NCI-H146 treated with DMSO at 0.1 percent for 48 hours (cell line): ENCODE results near the gene RNF217.

Experiments
- DNase-seq: peaks from one replicate; lab custom pipeline; 2025; ENCODE audit not compliant: unreplicated experiment; lab: John Stamatoyannopoulos, UW

The RNF217 gene

DNA sequence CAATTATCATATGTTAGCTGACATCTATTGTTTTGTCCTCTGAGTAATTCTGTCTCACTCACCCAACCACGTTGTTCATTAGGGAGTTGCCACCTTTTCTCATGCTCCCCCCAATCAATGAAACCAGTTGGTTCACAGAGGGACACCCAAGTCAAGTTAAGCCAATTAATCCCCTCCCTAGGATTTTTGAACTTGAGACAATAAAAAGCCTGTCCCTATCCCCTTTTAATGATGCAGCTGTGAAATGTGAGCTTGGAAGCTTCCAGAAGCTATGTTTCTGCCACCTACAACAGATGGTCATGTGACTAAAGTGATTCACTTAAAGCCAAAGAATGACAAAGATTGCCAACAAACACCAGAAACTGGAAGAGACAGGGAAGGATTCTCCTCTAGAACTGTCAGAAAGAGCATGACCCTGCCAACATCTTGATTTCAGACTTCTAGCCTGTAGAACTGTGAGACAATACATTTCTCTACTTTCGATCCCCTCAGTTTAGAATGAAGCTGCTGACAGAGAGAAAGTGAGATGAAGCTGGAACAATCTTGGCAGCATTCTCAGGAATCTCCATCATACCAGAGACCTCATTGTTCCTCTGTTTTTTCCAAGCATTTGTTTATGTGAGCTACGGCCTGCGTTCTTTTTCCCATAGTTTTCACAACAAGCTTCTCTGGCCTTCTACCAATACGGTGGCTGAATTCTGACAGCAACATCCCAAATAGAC is 133.5 kb downstream of the RNF217 start:
- no peak for DNase-seq

GRCh38 chr6:125097186-125097585 is 134.9 kb downstream of the RNF217 start:
- no peak for DNase-seq

GRCh38 chr6:125098253-125098652 is 136.0 kb downstream of the RNF217 start:
- no peak for DNase-seq

- peak; percentile 95 for DNase-seq
These were observed 137.2 kb downstream of the RNF217 start for GRCh38 chr6:125099211-125100073.

DNA sequence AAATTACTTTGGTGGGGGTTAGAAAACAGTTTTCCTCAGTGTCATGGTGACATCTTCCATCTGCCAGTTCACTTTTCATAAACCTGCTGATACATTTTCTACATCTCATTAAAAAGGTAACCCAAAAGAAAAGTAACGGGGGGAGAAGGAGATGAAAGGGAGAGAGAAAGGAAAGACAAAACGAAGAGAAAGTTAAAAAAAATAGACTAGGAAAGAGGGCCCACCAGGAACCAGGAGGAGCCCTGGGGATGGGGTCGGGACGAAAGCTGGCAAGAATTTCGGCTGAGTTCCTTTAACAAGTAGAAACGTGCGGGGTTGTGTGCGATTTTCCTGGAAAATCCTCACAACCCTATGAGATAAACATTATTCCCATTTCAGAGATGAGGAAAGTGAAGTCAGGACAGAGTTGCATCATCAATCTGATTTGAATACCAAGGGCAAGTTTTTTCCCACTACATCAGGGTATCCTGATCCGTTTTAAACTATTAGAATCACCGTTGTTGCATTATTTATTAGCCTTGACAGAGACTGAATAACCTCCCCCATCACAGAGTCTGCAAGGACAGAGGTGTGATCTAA is 137.9 kb downstream of the RNF217 start:
- DNase-seq, result no peak

- no peak for DNase-seq
These were observed 138.9 kb downstream of the RNF217 start for GRCh38 chr6:125101128-125101527.

DNA sequence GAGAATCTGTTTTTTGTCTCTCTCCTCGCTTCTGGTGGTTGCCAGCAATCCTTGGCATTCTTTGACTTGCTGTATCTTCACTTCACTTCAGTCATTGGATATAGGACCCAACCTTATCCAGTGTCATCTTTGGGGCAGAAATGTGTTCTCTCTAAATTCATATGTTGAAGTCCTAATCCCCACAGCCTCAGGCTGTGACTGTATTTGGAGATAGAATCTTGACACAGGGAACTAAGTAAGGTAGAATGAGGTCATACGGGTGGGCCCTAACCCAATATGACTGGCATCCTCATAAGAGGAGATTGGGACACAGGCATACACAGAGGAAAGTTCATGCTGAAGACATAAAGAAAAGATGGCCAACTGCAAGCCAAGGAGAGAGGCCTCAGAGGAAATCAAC is 139.4 kb downstream of the RNF217 start:
- no peak for DNase-seq

GRCh38 chr6:125102411-125102810 is 140.2 kb downstream of the RNF217 start:
- no peak for DNase-seq

DNA sequence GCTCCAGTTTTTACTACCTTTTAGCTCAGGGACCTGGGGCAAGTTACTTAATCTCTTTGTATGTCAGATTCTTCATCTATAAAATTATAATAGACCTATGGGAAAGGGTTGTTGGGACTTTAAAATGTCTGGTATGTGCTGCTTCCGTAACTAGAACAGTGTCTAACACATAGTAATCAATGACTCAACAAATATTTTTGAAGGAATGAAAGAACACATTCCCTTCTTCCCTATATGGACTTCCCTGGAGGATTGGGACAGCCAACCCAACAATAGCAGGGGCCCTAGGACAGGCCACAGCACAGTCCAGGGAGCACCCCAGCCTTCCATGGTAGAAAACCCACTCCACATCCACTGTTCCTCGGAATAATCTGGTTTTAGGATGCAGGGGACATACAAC is 140.7 kb downstream of the RNF217 start:
- DNase-seq, result no peak

- peak; percentile 95 for DNase-seq
These were observed 142.2 kb downstream of the RNF217 start for GRCh38 chr6:125104425-125104824.

DNA sequence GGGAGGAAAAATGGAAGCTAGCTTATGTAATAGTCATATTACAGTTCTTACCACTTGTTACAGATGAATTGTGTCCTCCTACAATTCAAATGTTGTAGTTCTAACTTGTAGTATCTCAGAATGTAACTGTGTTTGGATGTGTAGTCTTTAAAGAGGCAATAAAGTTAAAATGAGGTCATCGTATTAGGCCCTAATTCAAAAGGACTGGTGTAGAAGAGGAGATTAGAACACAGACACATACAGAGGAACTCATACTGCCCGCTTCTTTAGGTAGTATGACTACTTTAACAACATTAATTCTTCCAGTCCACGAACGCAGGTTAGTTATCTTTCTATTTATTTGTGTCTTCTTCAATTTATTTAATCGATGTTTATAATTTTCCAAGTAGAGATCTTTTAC is 144.8 kb downstream of the RNF217 start:
- DNase-seq, result no peak

- no peak for DNase-seq
These were observed 145.7 kb downstream of the RNF217 start for GRCh38 chr6:125107896-125108295.

DNA sequence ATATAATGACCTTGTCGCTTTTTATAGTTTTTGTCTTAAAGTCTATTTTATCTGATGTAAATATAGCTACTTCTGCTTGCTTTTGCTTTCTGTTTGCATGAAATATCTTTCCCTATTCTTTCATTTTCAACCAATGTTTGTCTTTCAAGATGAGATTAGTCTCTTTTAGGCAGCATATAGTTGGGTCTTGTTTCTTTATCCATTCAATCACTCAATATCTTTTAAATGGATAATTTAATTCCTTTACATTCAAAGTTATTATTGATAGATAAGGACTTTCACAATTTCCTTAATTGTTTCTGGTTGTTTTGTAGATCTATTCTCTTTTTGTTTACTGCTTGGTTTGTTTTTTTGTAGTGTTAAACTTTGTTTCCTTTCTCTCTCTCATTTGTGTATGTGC is 147.8 kb downstream of the RNF217 start:
- DNase-seq, result no peak

DNA sequence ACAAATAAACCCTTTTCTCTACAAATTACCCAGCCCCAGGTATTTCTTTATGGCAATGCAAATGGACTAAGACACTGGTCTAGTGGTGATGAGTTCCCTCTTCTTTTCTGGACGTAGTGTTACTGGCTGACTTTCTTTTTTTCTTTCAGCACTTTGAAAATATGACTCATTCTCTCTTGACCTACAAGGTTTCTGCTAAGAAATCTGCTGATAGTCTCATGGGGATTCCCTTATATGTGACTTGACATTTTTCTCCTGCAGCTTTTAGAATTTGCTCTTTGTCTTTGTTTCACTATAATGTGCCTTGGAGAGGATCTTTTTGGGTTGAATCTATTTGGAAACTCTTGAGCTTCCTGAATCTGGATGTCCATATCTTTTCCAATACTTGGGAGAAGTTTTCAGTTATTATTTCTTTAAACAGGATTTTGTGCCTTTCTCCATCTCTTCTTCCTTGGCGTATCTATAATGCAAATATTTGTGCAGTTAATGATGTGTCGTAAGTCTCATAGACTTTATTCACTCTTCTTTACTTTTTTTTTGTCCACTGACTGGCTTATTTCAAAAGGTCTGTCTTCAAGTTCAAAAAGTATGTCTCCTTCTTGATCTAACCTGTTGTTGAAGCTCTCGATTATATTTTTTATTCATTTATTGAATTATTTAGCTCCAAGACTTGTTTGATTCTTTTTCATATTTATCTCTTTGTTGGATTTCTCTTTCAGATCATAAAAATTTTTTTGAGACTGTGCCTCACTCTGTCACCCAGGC is 149.2 kb downstream of the RNF217 start:
- DNase-seq, result no peak

DNA sequence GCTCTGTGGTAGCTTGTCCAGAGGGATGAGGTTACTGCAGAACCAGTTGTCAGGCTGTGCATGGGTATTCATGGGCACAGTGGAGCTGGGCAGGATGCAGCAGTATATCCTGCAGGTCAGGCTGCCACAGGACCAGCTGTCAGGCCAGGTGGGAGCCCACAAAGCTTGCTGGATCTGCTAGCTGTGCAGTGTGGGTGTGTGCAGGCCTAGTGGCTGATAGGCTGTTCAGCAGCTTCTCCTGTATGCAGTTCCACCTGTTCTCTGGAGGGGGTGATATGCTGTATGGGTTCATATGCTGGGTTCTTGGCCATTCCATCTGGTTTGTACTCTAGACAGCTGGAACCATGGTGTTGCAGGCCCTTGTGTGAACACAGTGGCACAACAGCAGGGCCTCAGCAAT is 150.7 kb downstream of the RNF217 start:
- DNase-seq, result no peak

- peak; percentile 66 for DNase-seq
These were observed 152.1 kb downstream of the RNF217 start for GRCh38 chr6:125114248-125114858.

DNA sequence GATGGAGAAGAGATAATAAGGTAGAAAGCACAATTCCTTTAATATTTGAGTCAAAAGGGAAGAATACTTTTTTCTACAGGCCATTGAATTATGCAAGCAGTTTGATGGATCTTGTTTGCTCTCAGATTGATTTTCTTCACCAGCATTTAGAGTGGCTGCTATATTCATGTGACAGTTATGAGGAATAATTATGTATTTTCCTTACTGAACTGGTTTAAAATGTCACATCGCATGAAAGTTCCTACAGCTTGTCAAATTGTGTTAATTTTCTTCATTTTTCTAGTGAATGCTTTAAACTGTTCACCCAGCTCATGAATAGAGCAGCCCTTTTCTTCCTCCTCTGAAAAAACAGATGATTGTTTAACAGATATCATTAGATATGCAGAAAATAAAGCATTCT is 153.9 kb downstream of the RNF217 start:
- no peak for DNase-seq

GRCh38 chr6:125116710-125117109 is 154.5 kb downstream of the RNF217 start:
- no peak for DNase-seq

DNA sequence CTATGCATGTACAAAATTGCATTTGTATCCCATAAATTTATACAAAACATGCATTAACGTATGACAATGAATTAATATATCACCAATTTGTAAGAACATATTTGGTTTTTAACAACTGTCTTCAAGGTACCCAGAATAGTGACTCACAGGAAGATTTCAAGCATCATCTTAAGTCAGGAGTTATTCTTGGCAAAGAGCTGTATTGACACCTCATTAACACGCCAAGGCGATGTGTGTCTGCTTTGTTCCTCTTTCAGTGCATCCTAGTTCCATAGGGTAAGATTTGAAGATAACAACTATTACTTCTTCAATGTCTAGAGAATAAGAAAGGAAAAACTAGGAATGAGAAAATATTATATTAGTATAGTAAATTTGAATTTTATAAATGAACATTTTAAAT is 155.6 kb downstream of the RNF217 start:
- no peak for DNase-seq

DNA sequence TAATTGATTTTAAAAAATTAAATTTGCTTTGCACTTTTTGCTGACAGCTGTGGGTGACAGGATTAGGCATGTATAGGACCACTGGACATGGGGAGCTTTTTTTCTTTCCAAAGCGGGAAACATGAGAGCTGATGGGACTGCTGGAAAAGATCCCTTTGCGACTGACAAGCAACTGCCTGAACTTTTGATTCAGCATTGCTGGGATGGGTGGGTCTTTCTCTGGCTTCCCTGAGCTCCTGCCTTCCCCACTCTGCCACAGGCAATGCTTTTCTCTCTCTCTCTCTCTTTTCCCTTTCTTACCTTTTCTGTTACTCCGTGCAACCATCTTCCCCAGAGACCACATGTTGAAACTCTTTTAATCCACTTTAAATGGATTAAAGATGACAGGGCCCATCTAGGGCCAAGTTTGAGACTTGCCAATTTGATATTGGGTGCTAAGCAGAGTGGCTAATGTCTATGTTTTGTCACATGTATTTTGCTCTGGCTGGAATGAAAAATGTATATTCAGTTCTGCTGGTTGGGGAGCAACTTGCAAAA is 157.9 kb downstream of the RNF217 start:
- DNase-seq, result no peak

GRCh38 chr6:125121894-125122293 is 159.7 kb downstream of the RNF217 start:
- DNase-seq, result no peak
